Posterior vena cava (tissue), 2 donors: ENCODE data around the gene PDE12. TPM values are rescaled to one million over a fixed set of nuclear protein-coding genes. Genes with fewer than 3 reads are reported as not detected.
A peak's percentile ranks its signal among the peaks of the same experiment; 100 is the strongest.

Source experiments
- DNase-seq: peaks from one replicate; pipeline ENCODE4 v3.0.0-alpha.2; 2020; ENCODE audit warnings: low spot score
- intact Hi-C, 2 donors: fragments of 100-400 bp; cut with DNase I; formaldehyde crosslinking; loops; one replicate each; pipeline versions ENCODE4 v1.14.1 to v1.14.2; 2022 to 2023
- long read RNA-seq, 2 donors: library from polyadenylated mRNA; unstranded; transcript quantifications; one replicate each; pipeline ENCODE4 v2.0.0, GENCODE V29; 2020 to 2021
- total RNA-seq, 2 donors: library from RNA; stranded (reverse); fragmentation: NEBNext Ultra II Directional; extraction: Animal tissue kit (Norgen Biotek cat#: 25700); gene quantifications; one replicate each; pipeline ENCODE4 v1.2.1, GENCODE V29; 2021
- donor health status: DM: yes; HTN: yes; CAD: no.
- donor health status: DM: yes; HTN: yes; CAD: no.

PDE12 gene, protein sequence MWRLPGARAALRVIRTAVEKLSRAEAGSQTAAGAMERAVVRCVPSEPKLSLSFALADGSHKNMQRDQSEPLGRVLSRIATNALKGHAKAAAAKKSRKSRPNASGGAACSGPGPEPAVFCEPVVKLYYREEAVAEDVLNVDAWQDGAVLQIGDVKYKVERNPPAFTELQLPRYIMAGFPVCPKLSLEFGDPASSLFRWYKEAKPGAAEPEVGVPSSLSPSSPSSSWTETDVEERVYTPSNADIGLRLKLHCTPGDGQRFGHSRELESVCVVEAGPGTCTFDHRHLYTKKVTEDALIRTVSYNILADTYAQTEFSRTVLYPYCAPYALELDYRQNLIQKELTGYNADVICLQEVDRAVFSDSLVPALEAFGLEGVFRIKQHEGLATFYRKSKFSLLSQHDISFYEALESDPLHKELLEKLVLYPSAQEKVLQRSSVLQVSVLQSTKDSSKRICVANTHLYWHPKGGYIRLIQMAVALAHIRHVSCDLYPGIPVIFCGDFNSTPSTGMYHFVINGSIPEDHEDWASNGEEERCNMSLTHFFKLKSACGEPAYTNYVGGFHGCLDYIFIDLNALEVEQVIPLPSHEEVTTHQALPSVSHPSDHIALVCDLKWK
- total RNA-seq: 10 to 100 TPM; 16.4 to 17.9 TPM
- long read RNA-seq, donor 1, full-length matches to known transcripts: 11 of 12 reads
- long read RNA-seq, donor 1, partial matches to known transcripts: 0 of 12 reads
- long read RNA-seq, donor 1, other reads (novel, unspliced or antisense): 1 of 12 reads
- long read RNA-seq, donor 2, full-length matches to known transcripts: 12 of 16 reads
- long read RNA-seq, donor 2, partial matches to known transcripts: 0 of 16 reads
- long read RNA-seq, donor 2, other reads (novel, unspliced or antisense): 4 of 16 reads

DNA sequence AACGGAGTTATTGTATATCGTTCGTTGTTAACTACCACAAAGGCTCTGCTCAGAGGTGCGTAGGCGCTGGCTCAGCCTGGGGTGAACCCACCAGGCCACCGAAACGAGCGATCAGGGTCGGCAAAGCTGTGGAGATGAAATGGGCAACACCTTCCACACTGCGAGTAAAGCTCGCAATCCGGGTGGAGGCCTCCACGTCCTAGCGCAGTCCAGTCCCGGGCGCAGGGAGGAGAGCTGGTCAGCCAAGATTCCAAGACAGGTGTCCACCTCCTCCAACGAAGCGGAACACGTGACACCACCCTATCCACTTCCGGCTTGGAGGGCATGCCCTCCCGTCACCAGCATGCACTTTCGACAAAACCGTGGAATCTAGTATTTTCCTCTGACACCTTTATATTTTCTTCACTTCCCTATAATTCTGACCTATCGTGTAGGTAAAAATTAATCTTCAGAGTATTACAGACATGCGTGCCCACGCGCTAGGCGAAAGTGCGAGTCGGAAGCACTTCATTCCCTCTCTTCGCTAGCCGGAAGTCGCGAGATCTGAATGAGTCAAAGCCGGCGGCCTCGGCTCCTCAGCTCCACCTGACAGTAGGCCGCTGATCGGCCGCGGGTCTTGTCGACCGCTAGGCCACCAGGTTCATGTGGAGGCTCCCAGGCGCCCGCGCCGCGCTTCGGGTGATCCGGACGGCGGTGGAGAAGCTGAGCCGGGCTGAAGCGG, at the start of gene PDE12:
Gene PDE12 (plus strand): TSS at position 537 of the 721 bp plus-strand sequence. CDS start 106 bp downstream, at position 643.
- peak; percentile 96 for DNase-seq
- intact Hi-C loops: no loop called here

GRCh38 chr3:57512166-57512565, 43.9 kb upstream of the PDE12 start:
- DNase-seq: no peak
- intact Hi-C loops: no loop called here

GRCh38 chr3:57518276-57518915, 37.7 kb upstream of the PDE12 start:
- DNase-seq: no peak
- intact Hi-C loops: no loop called here

GRCh38 chr3:57530071-57530608, 25.9 kb upstream of the PDE12 start:
- DNase-seq: no peak
- intact Hi-C loops: no loop called here

DNA sequence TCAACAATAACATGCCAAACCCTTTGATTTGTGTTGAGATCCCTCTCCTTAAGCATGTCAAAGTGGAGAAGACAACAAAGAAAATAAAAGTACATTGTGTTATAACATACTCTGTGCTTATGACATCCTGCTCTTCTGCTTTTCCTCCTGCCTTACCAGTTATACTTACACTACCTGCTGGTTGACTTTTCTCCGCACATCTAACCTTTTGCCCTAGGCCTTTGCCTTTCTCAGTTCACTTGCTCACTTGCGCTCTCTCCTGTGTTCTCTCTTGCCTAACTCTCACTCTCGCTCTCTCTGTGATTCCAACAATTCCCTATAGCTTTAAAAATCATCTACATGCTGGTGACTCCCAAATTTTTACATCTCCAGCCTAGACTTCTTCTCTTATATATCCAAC, 17.6 kb upstream of the PDE12 start:
- intact Hi-C loops: no loop called here
- no peak for DNase-seq

DNA sequence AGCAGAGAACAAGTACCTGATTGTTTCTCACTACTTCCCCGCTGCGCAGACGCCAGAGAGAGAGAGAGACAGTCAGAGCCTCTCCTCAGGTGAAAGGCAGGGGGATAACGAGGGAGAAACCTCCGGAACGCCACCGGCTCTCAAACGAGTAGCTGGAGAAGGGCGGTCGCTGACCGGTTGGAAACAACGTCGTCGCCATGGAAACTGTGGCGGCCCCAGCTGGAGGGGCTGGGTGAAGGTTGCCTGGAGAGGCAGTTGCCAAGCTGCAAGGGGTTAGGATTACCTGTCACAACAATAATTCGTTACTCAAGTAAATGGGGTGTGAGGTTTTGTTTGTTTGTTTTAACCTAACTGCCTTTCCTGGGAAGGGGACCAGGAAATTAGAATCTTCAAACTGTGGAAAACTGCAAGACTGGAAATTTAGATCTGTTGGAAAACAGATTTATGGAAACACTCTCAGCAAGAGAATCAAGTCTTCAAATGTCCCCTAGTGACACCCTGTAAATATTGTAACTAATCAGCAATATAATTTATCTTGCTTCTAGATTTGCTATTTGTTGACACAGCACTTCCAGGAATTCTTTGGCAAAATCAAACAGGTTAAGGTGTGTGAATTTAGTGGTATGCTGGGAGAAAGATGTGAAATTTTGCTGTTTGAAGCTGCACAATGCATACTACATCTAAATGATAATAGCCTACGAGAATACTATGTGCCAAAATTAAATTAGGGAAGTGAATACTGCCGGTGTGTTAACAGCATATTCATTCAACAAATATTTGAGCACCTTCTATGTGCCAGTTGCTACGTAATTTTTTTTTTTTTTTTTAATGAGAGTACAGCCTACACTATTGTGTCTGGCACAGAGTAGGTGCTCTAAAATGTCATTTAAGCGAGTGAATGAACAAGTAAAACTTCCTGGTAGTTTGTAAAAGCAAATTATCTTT, 11.6 kb upstream of the PDE12 start, which contains the start of gene DNAH12:
Gene DNAH12 (minus strand): TSS at position 164 of the 945 bp plus-strand sequence. CDS start 1,474 bp downstream, outside the sequence.
- intact Hi-C loops: loop anchor here in 1 of 2 donors (5.0 kb wide), 1 partner anchor 358 kb away; no protein-coding TSS in a partner anchor
- DNase-seq: no peak

- DNase-seq: no peak
- intact Hi-C loops: no loop called here
Measured at GRCh38 chr3:57545636-57546268, 10.3 kb upstream of the PDE12 start.

- no peak for DNase-seq
Measured at GRCh38 chr3:57546616-57547015, 9.5 kb upstream of the PDE12 start.

GRCh38 chr3:57555306-57555705, 768 bp upstream of the PDE12 start:
- intact Hi-C loops: no loop called here
- no peak for DNase-seq

More at GRCh38 chr3:57546616-57547015, 9.5 kb upstream of the PDE12 start:
- intact Hi-C loops: no loop called here

- intact Hi-C loops: no loop called here
- peak; percentile 86 for DNase-seq
Measured at GRCh38 chr3:57556459-57557084, 498 bp downstream of the PDE12 start.

- intact Hi-C loops: no loop called here
Measured at GRCh38 chr3:57557085-57557537, 1.0 kb downstream of the PDE12 start.

GRCh38 chr3:57559526-57559925, 3.5 kb downstream of the PDE12 start:
- DNase-seq: no peak
- intact Hi-C loops: no loop called here

More at GRCh38 chr3:57557085-57557537, 1.0 kb downstream of the PDE12 start:
- DNase-seq: no peak

DNA sequence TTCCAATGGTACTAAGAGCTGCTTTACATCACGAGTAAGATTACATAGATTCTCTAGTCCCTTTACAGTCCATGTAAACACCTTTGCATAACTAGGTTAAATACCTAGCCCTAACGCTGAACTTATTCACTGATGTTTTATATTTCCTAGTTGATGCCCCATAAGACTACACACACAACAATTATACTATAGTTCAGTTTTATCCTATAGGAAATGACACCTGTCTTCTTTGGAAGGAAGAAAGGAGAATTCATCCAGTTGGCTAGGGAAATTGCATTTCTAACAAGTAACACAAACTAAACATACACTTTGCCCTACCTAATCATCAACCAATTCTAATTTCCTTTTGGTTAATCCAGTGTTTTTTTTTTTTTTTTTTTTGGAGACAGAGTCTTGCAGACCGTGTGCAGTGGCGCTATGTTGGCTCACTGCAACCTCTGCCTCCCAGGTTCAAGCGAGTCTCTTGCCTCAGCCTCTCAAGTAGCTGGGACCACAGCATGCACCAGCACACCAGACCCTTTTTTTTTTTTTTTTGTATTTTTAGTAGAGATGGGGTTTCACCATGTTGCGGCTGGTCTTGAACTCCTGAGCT, 13.9 kb downstream of the PDE12 start:
- DNase-seq: no peak
- intact Hi-C loops: no loop called here

- no peak for DNase-seq
Measured at GRCh38 chr3:57570878-57571277, 14.8 kb downstream of the PDE12 start.

GRCh38 chr3:57572096-57572495, 16.0 kb downstream of the PDE12 start:
- intact Hi-C loops: no loop called here
- DNase-seq: no peak

More at GRCh38 chr3:57570878-57571277, 14.8 kb downstream of the PDE12 start:
- intact Hi-C loops: no loop called here

GRCh38 chr3:57575966-57576626, 20.0 kb downstream of the PDE12 start:
- no peak for DNase-seq
- intact Hi-C loops: no loop called here
